IMR-90 (cell line): ENCODE data around the gene RPS27.

ENCODE experiments used
- CEBPB ChIP-seq: IDR thresholded peaks from 2 replicates; pipeline ENCODE4 v1.6.1; 2012; ENCODE audit warnings: low read depth, low read length, improper control_type of control experiment
- FOS ChIP-seq: fragments of 150-350 bp; IDR thresholded peaks from 2 replicates; pipeline ENCODE4 v1.6.1; 2016; ENCODE audit warnings: low read depth, low read length
- RAD21 ChIP-seq: IDR thresholded peaks from 2 replicates; pipeline ENCODE4 v1.6.1; 2012; ENCODE audit warnings: low read length, improper control_type of control experiment
- RCOR1 ChIP-seq: IDR thresholded peaks from 2 replicates; pipeline ENCODE4 v1.6.1; 2012; ENCODE audit warnings: mild to moderate bottlenecking, low read length, improper control_type of control experiment; ENCODE audit not compliant: insufficient replicate concordance
- RFX5 ChIP-seq: IDR thresholded peaks from 2 replicates; pipeline ENCODE4 v1.8.0; 2012; ENCODE audit warnings: low read depth, mild to moderate bottlenecking, low read length, moderate library complexity
- TF ChIP-seq, protein P1 (sequence below): conservative IDR thresholded peaks from 2 replicates; pipeline ENCODE4 v1.5.1; 2012; ENCODE audit warnings: mild to moderate bottlenecking, low read depth, low read length, improper control_type of control experiment

DNA sequence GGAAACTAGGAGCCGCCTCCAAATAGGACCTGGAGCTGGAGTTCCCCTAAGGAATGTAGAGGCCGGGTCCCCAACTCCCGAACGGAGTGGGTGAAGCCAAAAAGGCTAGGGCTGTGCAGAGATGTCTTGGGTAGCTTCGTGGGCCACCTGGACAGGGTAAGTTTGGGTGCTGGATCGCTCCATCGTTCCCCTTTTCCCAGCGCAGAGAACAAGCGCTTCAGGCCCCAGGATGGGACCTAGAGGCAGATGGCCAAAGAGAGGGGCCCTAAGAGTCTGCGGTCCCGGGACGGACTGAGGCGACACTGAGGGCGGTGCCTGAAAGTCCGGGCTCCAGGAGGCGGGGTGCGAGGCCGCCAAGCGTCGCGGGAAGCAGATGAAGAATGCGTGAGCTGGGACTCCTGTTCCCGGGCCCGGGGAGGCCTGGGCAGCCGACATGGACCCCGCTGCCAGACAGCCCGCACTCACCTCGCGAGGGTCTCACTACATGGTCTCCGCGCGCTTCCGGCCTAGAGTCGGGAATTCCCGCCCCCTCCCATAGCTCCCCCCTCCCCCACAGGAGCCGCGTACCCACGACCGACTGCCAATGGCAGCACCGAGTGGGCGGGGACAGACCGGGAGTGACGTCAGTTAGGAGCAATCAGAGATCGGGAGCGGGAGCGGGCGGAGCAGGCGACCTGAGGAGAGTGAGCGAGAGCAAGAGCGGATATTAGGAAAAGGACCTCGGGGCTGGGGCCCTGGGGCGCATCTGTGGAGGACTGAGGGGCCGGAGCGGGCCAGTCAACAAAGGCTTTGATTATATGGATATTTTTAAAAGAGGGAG, 27.3 kb upstream of the RPS27 start, which contains the start of gene SLC39A1:
- TF ChIP-seq RAD21 (no peak), CEBPB (no peak), RCOR1 (no peak), FOS (no peak), RFX5 (no peak)
- TF ChIP-seq, protein P1, sequence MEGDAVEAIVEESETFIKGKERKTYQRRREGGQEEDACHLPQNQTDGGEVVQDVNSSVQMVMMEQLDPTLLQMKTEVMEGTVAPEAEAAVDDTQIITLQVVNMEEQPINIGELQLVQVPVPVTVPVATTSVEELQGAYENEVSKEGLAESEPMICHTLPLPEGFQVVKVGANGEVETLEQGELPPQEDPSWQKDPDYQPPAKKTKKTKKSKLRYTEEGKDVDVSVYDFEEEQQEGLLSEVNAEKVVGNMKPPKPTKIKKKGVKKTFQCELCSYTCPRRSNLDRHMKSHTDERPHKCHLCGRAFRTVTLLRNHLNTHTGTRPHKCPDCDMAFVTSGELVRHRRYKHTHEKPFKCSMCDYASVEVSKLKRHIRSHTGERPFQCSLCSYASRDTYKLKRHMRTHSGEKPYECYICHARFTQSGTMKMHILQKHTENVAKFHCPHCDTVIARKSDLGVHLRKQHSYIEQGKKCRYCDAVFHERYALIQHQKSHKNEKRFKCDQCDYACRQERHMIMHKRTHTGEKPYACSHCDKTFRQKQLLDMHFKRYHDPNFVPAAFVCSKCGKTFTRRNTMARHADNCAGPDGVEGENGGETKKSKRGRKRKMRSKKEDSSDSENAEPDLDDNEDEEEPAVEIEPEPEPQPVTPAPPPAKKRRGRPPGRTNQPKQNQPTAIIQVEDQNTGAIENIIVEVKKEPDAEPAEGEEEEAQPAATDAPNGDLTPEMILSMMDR, result no peak
